ENCODE measurements around the gene ATP2B3. TPM values are rescaled to one million over a fixed set of nuclear protein-coding genes. Genes with fewer than 3 reads are reported as not detected.

ATP2B3 gene
- total and polyA plus RNA-seq, 2 of the 4 experiments (the other 2 are of a cell fraction): under 0.01 to 0.03 TPM

DNA sequence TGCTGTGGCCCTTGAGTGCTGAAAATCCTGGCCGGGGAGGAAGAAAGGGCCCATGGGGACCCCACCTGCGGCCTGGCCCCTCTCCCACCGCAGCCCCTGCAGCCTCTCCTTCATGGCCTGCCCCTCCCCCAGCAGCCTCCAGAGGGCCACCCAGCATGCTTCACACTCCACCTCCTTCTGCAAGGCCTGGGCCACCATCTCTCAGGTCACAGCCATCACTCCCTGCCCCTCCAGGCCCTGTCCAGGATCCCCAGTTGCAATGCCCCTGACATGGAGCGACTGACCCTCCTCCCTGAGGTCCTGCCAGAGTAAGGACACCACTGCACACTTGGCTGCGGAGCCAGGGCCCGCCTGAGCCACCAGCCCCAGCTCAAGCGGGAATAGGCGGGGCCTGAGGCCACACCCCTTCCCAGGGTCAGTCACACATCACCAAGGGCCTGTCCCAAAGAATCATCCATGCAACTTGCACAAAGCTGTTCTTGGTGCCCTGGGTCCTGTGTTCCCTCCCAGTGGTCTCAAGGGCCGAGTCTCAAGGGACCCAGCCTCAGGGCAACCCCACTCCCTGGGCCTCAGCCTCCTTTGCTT lies 48.6 kb downstream of the ATP2B3 start:
- Histone ChIP-seq H2AFZ (replicated peaks; ENCODE audit: low read length, poor library complexity) (no peak overlapping the region), H3K4me3 (ENCODE audit: insufficient read depth, low read depth, low read length) (no peak overlapping the region), H3K27me3 (ENCODE audit: control insufficient read depth, insufficient read depth, low read length) (peaks cover 15% of the 10 kb centered on the region; the same call in 1 of the 2 replicates), H3K23ac (ENCODE audit: low read depth, low read length) (no peak overlapping the region), H4K91ac (ENCODE audit: insufficient read depth, low read depth, low read length) (no peak overlapping the region), H3K9me3 (ENCODE audit: control insufficient read depth, insufficient read depth, low read length) (peaks cover 5% of the 10 kb centered on the region; the same call in 1 of the 2 replicates), H4K5ac (ENCODE audit: low read depth, low read length) (no peak overlapping the region), H3K56ac (ENCODE audit: extremely low read depth, insufficient read depth, low read length) (no peak overlapping the region), H2BK5ac (ENCODE audit: low read depth, low read length, poor library complexity, severe bottlenecking) (no peak overlapping the region), H4K20me1 (ENCODE audit: insufficient read depth, low read length) (no peaks in the 10 kb centered on the region), H3K79me1 (ENCODE audit: low read depth in 1 of 2, low read length in 2 of 2) (no peaks in the 10 kb centered on the region), H2AK5ac (ENCODE audit: low read depth, low read length) (no peak overlapping the region), H3K27ac (ENCODE audit: insufficient read depth, low read length) (no peak overlapping the region), H3K14ac (replicated peaks; ENCODE audit: low read depth, low read length) (no peak overlapping the region), H2AK9ac (replicated peaks; ENCODE audit: low read depth, low read length, poor library complexity) (no peak overlapping the region), H3K4me2 (ENCODE audit: low read depth, low read length) (no peak overlapping the region), H2BK120ac (ENCODE audit: low read depth, low read length) (no peak overlapping the region), H4K8ac (ENCODE audit: low read depth in 2 of 2, low read length in 2 of 2) (no peak overlapping the region), H3K9me1 (ENCODE audit: insufficient read depth, low read length) (no peaks in the 10 kb centered on the region), H2BK20ac (ENCODE audit: low read depth, low read length) (no peak overlapping the region), H3K18ac (ENCODE audit: low read depth, low read length) (no peak overlapping the region), H3K4me1 (ENCODE audit: control insufficient read depth, insufficient read depth, low read length) (no peaks in the 10 kb centered on the region), H2BK15ac (ENCODE audit: low read depth, low read length) (no peak overlapping the region), H3K36me3 (ENCODE audit: control insufficient read depth, insufficient read depth, low read length) (no peaks in the 10 kb centered on the region), H3K9ac (ENCODE audit: low read depth, low read length) (no peak overlapping the region), H3K4ac (ENCODE audit: low read depth, low read length) (no peak overlapping the region)
- WGBS, 2 experiments (ENCODE audit: extremely low coverage in 2 of 2, insufficient read length in 1 of 2): no CpG with 5 or more reads among the region's 9 CpGs
- DNase-seq (no peak), ATAC-seq (ENCODE audit: low read depth) (no peak)
- CTCF ChIA-PET: no interaction called here
- intact Hi-C loops (cut with micrococcal nuclease): no loop called here
- POLR2A ChIA-PET (ENCODE audit: unreplicated experiment): no interaction called here
- no TSS peak for BruUV-seq (replicated peaks)
- dilution Hi-C loops (cut with HindIII; ENCODE audit: low sequenced_read_pairs, unreplicated experiment): no loop called here
- in situ Hi-C loops (cut with MboI; ENCODE audit: low sequenced_read_pairs): no loop called here
- TF ChIP-seq MAFK (IDR thresholded peaks at IDR 0.05; ENCODE audit: low read depth, low read length) (no peak), MAZ (IDR thresholded peaks at IDR 0.05; ENCODE audit: borderline replicate concordance, low read depth, low read length) (no peak), FOS (IDR thresholded peaks at IDR 0.05; ENCODE audit: low read depth, low read length) (no peak), RFX5 (IDR thresholded peaks at IDR 0.05; ENCODE audit: low read depth, low read length) (no peak), CEBPB (IDR thresholded peaks at IDR 0.05; ENCODE audit: low read depth, low read length) (no peak), SMC3 (IDR thresholded peaks at IDR 0.05; ENCODE audit: low read depth, low read length) (no peak), BHLHE40 (IDR thresholded peaks at IDR 0.05; ENCODE audit: low read depth, low read length) (no peak), POLR2A (IDR thresholded peaks at IDR 0.05; ENCODE audit: low read depth, low read length) (no peak), RAD21 (IDR thresholded peaks at IDR 0.05; ENCODE audit: low read length) (no peak), NFE2L2 (IDR thresholded peaks at IDR 0.05; ENCODE audit: low read depth, low read length) (no peak), MXI1 (IDR thresholded peaks at IDR 0.05; ENCODE audit: borderline replicate concordance, low read depth, low read length) (no peak)
- TF ChIP-seq, protein P1, sequence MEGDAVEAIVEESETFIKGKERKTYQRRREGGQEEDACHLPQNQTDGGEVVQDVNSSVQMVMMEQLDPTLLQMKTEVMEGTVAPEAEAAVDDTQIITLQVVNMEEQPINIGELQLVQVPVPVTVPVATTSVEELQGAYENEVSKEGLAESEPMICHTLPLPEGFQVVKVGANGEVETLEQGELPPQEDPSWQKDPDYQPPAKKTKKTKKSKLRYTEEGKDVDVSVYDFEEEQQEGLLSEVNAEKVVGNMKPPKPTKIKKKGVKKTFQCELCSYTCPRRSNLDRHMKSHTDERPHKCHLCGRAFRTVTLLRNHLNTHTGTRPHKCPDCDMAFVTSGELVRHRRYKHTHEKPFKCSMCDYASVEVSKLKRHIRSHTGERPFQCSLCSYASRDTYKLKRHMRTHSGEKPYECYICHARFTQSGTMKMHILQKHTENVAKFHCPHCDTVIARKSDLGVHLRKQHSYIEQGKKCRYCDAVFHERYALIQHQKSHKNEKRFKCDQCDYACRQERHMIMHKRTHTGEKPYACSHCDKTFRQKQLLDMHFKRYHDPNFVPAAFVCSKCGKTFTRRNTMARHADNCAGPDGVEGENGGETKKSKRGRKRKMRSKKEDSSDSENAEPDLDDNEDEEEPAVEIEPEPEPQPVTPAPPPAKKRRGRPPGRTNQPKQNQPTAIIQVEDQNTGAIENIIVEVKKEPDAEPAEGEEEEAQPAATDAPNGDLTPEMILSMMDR (conservative IDR thresholded peaks at IDR 0.05; ENCODE audit: low read depth, low read length): no peak
- TF ChIP-seq, protein P2, sequence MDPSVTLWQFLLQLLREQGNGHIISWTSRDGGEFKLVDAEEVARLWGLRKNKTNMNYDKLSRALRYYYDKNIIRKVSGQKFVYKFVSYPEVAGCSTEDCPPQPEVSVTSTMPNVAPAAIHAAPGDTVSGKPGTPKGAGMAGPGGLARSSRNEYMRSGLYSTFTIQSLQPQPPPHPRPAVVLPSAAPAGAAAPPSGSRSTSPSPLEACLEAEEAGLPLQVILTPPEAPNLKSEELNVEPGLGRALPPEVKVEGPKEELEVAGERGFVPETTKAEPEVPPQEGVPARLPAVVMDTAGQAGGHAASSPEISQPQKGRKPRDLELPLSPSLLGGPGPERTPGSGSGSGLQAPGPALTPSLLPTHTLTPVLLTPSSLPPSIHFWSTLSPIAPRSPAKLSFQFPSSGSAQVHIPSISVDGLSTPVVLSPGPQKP (IDR thresholded peaks at IDR 0.05; ENCODE audit: borderline replicate concordance, low read depth, low read length): no peak
- TF ChIP-seq, protein P3, sequence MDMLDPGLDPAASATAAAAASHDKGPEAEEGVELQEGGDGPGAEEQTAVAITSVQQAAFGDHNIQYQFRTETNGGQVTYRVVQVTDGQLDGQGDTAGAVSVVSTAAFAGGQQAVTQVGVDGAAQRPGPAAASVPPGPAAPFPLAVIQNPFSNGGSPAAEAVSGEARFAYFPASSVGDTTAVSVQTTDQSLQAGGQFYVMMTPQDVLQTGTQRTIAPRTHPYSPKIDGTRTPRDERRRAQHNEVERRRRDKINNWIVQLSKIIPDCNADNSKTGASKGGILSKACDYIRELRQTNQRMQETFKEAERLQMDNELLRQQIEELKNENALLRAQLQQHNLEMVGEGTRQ (IDR thresholded peaks at IDR 0.05; ENCODE audit: low read depth, low read length): no peak
